Stimulated activated CD4-positive, alpha-beta T cell treated with anti-CD3 and anti-CD28 coated beads, Interleukin-12 subunit alpha, Interleukin-12 subunit beta, amount 100 ng/mL, for 4 hours (primary cell): ENCODE measurements around the gene CTTNBP2NL.
"Not testable (repeated sequence)": the region's sequence is repeated elsewhere in the genome, so short reads cannot be mapped to it uniquely, and the experiment has no call there.

Source experiments
- DNase-seq: peaks from one replicate; pipeline ENCODE4 v3.0.0-alpha.2; 2020

CTTNBP2NL gene

DNA sequence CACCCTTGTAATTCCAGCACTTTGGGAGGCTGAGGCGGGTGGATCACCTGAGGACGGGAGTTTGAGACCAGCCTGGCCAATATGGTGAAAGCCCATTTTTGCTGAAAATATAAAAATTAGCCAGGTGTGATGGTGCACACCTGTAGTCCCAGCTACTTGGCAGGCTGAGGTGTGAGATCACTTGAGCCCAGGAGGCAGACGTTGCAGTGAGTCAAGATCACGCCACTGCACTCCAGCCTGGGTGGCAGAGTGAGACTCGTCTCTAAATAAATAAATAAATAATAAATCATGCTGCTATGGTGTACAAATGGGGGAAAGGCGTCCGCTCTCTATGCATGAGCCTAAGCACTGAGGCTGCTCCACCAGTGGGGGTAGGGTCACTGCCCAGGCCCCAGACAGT, 74.3 kb downstream of the CTTNBP2NL start:
- not testable (repeated sequence) for DNase-seq

DNA sequence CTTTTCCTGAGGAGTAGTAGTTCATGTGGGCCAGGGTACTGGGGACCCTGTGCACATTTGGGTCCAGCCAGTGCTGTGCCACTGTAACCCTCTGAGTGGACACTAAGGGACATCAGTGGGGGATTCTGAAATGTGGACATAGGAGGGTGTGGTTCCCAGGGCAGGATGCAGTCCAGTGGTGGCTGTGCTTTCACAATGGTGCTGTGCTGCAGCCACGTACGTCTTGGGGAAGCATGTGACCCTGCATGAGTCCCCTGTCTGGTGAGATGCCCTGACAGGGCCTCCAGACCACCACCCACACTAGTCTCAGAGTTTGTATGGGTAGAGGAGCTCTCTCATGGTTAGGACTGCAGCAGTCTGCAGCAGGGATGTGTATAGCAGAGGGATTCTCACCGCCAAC, 75.0 kb downstream of the CTTNBP2NL start:
- DNase-seq = no peak

GRCh38 chr1:112472142-112472541, 76.1 kb downstream of the CTTNBP2NL start:
- no peak for DNase-seq

- no peak for DNase-seq
Measured at GRCh38 chr1:112477550-112477949, 81.5 kb downstream of the CTTNBP2NL start.

DNA sequence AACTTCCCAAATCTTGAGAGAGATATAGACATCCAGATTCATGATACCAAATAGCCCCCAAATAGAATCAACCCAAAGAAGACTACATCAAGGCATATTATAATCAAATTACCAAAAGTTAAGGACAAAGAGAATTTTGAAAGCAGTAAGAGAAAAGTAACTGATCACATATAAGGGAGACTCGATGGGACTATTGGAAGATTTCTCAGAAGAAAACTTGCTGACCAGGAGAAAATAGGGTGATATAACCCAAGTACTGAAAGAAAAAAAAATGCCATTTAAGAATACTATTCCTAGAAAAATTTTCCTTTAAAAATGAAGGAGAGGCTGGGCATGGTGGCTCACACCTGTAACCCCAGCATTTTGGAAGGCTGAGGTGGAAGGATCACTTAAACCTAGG, 82.3 kb downstream of the CTTNBP2NL start:
- no peak for DNase-seq

DNA sequence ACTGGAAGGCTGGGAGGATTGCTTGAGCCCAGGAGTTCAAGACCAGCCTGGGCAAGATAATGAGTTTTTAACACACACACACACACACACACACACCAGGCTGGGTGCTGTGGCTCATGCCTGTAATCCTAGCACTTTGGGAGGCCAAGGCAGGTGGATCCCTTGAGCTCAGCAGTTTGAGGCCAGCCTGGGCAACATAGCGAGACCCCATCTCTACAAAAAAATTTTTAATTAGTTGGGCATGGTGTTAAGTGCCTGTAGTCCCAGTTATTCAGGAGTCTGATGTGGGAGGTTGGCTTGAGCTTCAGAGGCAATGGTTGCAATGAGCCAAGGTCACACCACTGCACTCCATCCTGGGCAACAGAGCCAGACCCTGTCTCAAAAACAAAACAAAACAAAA, 90.0 kb downstream of the CTTNBP2NL start:
- not testable (repeated sequence) for DNase-seq

- DNase-seq = not testable (repeated sequence)
Measured at GRCh38 chr1:112487686-112488085, 91.7 kb downstream of the CTTNBP2NL start.

DNA sequence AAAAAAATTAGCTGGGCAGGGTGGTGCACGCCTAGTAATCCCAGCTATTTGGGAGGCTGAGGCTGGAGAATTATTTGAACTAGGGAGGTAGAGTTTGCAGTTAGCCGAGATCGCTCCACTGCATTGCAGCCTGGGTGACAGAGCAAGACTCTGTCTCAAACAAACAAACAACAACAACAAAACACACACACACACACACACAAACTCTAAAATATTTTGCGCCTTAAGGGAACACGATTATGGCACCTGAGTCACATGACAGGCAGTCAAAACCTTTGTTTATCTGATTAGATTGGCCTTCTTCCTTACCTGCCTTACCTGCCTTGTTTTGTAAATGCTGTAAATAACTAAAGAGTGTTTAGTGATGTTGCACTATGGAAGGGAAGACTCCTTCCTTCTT, 92.1 kb downstream of the CTTNBP2NL start:
- no peak for DNase-seq

- DNase-seq = no peak
Measured at GRCh38 chr1:112492076-112492475, 96.1 kb downstream of the CTTNBP2NL start.

- DNase-seq = no peak
Measured at GRCh38 chr1:112493351-112493750, 97.3 kb downstream of the CTTNBP2NL start.

GRCh38 chr1:112496290-112496689, 100.3 kb downstream of the CTTNBP2NL start:
- no peak for DNase-seq

- DNase-seq = peak; percentile 59
Measured at GRCh38 chr1:112501810-112502641, 106.0 kb downstream of the CTTNBP2NL start.

- DNase-seq = no peak
Measured at GRCh38 chr1:112502826-112503225, 106.8 kb downstream of the CTTNBP2NL start.

DNA sequence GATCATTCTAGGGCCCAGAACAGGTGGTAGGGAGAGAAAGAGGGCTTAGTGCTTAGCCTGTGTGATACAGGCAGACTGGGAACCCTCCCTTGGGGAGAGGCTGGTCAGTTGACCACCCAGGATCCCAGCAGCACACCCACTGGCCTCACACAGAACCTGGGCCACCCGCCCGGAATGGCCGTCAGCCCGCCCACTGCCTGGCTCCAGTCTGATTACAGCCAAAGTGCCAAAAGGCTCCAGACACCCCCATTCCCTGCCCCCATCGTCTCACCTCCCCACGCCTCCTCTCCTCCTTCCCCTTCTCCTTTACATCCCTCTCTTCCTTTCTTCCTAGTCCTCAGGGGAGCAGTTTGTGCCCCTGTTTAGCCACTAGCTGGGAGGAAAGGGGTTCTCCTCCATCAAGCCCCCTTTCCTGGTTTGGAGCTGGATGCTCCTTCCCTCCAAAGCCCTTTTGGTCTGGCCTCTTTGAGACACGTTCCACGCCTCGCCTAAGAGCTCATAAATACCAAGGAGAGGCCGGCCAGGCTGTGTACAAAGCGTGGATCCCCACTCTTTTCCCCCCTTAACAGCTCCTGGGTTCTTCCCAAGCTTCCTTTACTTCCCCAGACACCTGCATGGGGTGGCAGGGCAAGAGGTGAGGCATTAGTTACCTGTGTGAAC, 108.1 kb downstream of the CTTNBP2NL start:
- DNase-seq = no peak

GRCh38 chr1:112504661-112505399, 108.8 kb downstream of the CTTNBP2NL start:
- no peak for DNase-seq

GRCh38 chr1:112505400-112505785, 109.4 kb downstream of the CTTNBP2NL start:
- no peak for DNase-seq

- DNase-seq = no peak
Measured at GRCh38 chr1:112505878-112506277, 109.9 kb downstream of the CTTNBP2NL start.

DNA sequence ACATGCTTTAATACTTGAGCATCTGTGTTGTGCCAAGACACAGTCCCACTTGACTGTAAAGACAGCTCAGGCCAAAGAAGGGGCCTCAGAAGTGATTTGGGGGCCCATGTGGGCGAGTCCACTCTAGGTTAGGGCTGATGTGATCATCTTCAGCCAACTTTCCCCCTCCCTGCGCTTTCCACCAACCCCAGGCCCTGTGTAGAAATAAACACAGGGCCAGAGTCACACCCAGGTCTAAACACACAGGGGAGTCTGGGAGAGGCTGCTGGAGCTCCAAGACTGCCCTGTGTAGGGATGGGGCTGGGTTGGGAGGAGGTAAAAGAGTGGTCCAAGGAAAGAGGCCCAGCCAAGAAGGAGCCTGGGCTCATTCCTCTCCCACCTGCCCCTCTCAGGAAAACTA, 110.3 kb downstream of the CTTNBP2NL start:
- no peak for DNase-seq

DNA sequence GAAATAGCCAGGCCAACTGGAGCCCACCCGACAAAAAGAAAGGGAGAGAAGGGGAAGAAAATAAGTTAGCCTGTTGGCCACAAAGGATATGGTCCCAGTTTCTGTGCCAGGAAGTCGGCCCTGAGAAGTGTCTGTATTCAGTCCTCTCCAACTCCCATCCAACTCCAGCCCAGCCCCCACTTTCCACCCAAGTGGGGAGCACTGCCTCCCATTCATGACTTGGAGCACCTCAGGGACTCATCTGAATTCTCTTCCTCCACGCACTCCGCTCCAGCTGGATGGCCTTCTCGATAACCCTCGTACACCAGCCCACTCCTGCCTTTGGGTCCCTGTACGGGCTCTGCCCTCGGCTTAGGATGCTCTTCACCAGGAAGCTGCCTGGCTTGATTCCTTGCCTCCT, 110.7 kb downstream of the CTTNBP2NL start:
- no peak for DNase-seq

GRCh38 chr1:112507336-112507735, 111.3 kb downstream of the CTTNBP2NL start:
- DNase-seq = no peak

- DNase-seq = peak; percentile 22
Measured at GRCh38 chr1:112507921-112508277, 111.9 kb downstream of the CTTNBP2NL start.

DNA sequence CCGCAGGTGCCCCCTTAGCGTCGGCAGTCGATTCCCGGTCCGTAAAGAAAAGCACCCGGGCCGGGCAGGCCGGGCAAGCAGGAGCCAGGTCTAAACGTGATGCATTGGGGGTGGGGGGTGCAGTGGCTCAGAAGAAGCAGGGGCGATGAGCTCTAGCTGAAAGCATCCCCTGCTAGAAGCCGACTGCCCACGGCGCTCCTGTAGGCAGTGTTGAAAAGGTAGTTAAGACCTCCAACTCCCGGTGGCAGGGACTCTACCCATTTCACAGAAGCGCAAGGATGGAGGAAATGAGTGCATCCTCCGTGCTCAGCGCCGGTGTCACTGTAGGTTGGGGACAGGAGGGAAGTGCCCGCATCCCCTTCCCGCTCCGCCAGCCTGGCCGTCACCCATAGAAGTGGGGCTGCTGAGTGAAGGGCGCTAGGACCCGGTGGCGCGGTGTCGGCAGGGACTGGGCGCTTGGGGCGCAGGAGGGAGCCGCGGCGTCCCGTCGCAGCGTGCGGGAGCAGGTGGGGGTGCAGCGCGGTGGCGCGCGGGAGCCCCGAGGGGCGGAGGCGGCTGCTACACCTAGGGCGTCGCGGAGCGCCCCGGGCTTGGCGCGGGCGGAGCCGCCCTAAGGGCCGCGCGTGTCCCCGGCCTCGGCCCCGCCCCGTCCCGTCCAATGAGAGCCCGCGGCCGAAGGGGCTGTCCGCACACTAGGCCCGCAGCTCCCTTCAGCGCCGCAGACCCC, 112.4 kb downstream of the CTTNBP2NL start, which contains the start of gene WNT2B:
TSS of gene WNT2B (plus strand) at position 688 of the 727 bp plus-strand sequence. CDS start 298 bp downstream, outside the sequence.
- peak; percentile 37 for DNase-seq
